Hematopoietic multipotent progenitor cell treated with erythropoietin and hydrocortisone succinate and interleukin-3 and kit ligand, for 15 days (in vitro differentiated cells): ENCODE results near the gene CDH13.

ENCODE experiments used
- DNase-seq: peaks from one replicate; pipeline ENCODE4 v3.0.0-alpha.2; 2015; ENCODE audit warnings: low spot score

The CDH13 gene

GRCh38 chr16:83002351-83003334 is 375.9 kb downstream of the CDH13 start:
- DNase-seq = no peak

GRCh38 chr16:83004868-83005652 is 378.3 kb downstream of the CDH13 start:
- no peak for DNase-seq

GRCh38 chr16:83005653-83006160 is 378.9 kb downstream of the CDH13 start:
- DNase-seq = no peak

- DNase-seq = no peak
Observed at GRCh38 chr16:83010776-83011720, 384.3 kb downstream of the CDH13 start.

- no peak for DNase-seq
Observed at GRCh38 chr16:83011939-83012338, 385.2 kb downstream of the CDH13 start.

- DNase-seq = no peak
Observed at GRCh38 chr16:83013071-83013470, 386.3 kb downstream of the CDH13 start.

- no peak for DNase-seq
Observed at GRCh38 chr16:83019963-83020362, 393.2 kb downstream of the CDH13 start.

GRCh38 chr16:83021045-83021444 is 394.3 kb downstream of the CDH13 start:
- no peak for DNase-seq

GRCh38 chr16:83021746-83022145 is 395.0 kb downstream of the CDH13 start:
- DNase-seq = no peak

GRCh38 chr16:83023011-83023410 is 396.2 kb downstream of the CDH13 start:
- DNase-seq = no peak

- no peak for DNase-seq
Observed at GRCh38 chr16:83023640-83024039, 396.9 kb downstream of the CDH13 start.

GRCh38 chr16:83027973-83028372 is 401.2 kb downstream of the CDH13 start:
- DNase-seq = no peak

- no peak for DNase-seq
Observed at GRCh38 chr16:83029467-83029866, 402.7 kb downstream of the CDH13 start.

- no peak for DNase-seq
Observed at GRCh38 chr16:83031524-83031923, 404.8 kb downstream of the CDH13 start.

- no peak for DNase-seq
Observed at GRCh38 chr16:83037102-83037501, 410.3 kb downstream of the CDH13 start.

- no peak for DNase-seq
Observed at GRCh38 chr16:83037884-83038283, 411.1 kb downstream of the CDH13 start.

GRCh38 chr16:83040174-83040573 is 413.4 kb downstream of the CDH13 start:
- DNase-seq = no peak

GRCh38 chr16:83044589-83044988 is 417.8 kb downstream of the CDH13 start:
- DNase-seq = no peak

- DNase-seq = no peak
Observed at GRCh38 chr16:83045790-83046189, 419.0 kb downstream of the CDH13 start.

- no peak for DNase-seq
Observed at GRCh38 chr16:83046664-83047063, 419.9 kb downstream of the CDH13 start.

GRCh38 chr16:83051451-83051850 is 424.7 kb downstream of the CDH13 start:
- DNase-seq = no peak

- DNase-seq = no peak
Observed at GRCh38 chr16:83054283-83054682, 427.5 kb downstream of the CDH13 start.
